ENCODE data around the gene CTCF.

Gene CTCF

GRCh38 chr16:67534431-67534830 lies 27.9 kb upstream of the CTCF start:
- no peak for DNase-seq

DNA sequence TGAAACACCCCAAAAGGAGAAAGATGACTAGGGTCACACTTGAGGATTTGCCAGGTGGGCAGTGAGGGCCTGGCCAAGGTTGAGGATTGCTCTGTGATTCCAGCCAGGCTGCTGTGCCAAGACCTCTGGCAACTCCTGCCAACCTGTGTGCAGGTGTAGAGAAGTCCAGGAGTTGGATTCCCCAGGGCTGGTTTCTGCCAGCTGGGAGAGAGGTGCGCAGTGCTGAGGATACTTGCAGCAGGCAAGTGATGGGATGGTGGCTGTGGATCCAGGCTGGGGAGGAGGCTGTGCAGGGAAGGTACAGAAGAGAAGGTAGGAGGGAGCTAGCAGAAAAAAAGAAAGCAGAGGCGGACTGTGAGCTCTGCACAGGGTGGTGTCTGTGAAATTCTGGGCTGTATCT lies 27.1 kb upstream of the CTCF start:
- no peak for DNase-seq

DNA sequence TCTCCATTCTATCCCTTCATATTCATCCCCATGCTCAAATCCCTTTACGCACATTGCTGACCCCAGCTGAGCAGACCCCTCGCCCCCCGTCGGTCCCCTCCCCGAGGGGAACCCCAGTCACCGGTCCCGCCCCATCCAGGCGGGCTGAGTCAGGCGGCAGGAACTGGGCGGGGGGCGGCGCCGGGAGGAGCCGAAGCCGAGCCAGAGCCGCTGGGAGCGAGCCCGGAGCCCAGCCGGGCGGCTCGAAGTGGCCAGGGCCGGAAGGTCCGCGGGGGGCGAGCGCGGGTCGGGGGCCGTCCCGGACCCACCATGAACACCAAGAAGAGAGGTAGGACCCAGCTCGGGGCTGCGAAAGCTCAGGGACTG lies 25.1 kb upstream of the CTCF start:
- peak; percentile 52 to 59 for DNase-seq

DNA sequence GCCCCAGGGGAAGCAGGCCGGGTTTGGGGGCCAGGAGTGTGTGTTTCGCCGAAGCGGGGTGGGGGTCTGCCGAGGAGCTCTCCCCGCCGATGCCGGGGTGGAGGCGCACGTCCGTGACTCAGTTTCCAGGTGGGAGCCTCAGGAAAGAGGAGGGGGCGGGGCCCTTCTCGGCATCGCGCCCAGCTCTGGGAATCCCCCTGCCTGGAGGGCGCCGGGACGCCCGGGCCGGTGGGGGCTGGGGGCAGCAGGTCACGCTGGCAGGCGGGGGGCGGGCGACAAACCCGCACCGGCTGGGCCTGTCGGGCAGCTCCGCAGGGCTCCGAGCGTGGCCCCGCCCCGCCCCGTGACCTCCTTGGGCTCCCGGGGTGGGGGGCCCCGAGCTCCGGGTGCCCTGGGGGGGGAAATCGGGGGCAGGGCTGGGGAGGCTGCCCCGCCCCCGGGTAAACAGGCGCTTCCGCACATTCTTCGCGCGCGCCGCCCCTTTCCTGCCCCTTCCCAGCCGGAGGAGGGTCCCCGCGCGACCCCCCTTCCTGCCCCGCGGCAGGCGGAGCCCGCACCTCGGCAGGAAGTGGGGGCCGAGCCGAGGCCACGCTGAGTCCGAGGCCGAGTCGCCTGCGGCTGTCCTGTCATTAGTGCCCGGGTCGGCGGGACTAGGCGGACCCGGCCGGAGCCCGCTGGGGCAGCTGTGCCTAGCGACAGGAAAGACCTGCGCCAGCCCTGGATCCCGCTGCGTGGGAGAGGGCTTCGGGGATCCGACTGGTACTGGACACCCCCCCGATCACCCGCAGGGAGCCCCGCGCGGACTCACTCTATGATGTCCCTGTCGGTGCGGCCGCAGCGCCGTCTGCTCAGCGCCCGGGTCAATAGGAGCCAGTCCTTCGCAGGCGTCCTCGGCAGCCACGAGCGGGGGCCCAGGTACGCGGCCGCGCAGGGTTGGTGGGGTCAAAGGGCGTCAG lies 24.4 kb upstream of the CTCF start:
- DNase-seq, result peak; percentile 53 to 69

DNA sequence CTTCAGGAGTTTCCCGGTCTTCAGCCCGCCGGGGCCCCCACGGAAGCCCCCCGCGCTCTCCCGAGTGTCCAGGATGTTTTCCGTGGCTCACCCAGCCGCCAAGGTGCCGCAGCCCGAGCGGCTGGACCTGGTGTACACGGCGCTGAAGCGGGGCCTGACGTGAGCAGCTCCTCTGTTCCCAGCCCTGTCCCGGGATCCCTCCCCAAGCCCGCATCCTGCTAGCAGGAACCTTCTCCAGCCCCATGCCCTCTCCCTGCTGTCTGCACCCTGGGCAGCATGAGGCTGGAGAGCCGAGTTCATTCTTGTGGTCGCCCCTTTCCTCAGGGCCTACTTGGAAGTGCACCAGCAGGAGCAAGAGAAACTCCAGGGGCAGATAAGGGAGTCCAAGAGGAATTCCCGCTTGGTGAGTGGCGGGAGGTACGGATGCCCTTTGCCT lies 23.6 kb upstream of the CTCF start:
- DNase-seq, result no peak

- DNase-seq, result no peak
Observed at GRCh38 chr16:67539271-67539670, 23.1 kb upstream of the CTCF start.

DNA sequence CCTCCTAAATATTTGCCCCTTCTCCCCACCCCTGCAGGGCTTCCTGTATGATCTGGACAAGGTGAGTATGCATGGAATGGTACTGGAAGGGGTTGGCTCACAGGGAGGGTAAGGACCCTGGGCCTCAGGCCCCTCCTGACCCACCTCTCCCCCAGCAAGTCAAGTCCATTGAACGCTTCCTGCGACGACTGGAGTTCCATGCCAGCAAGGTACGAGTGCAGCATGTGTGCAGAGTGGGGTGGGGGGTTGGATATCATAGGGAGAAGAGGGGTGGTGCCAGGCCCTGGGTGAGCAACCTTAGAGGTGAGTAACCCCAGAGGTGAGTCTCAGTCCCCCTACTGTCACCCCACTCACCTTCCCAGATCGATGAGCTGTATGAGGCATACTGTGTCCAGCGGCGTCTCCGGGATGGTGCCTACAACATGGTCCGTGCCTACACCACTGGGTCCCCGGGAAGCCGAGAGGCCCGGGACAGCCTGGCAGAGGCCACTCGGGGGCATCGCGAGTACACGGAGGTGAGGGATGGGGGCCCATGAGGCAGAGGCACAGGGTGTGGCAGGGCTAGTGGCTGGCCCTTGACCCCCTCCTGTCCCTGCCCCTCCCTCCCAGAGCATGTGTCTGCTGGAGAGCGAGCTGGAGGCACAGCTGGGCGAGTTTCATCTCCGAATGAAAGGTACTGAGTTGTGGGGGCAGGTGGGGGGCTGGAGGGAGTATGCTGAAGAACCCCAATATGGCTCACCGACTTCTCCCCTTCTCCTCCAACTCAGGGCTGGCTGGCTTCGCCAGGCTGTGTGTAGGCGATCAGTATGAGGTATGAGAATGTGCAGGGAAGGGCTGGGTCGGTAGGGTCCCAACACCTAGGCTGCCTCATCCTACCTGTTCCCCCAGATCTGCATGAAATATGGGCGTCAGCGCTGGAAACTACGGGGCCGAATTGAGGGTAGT lies 22.4 kb upstream of the CTCF start:
- no peak for DNase-seq

DNA sequence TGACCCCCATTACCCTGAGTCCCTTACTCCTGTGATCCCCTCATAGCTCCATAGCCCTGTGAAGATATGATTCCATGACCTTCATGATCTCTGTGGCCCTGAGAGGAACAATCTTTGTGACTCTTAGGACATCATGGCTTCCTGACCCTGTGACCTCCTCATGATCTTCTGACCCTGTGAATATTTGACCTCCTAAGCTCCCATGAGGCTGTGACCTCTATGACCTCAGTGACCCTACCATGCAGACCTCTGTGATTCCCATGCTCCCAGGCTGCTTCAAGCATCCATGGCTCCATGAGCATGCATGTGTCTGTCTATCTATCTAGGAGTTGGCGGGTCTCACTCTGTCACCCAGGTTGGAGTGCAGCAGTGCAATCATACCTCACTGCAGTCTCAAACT lies 21.6 kb upstream of the CTCF start:
- no peak for DNase-seq

DNA sequence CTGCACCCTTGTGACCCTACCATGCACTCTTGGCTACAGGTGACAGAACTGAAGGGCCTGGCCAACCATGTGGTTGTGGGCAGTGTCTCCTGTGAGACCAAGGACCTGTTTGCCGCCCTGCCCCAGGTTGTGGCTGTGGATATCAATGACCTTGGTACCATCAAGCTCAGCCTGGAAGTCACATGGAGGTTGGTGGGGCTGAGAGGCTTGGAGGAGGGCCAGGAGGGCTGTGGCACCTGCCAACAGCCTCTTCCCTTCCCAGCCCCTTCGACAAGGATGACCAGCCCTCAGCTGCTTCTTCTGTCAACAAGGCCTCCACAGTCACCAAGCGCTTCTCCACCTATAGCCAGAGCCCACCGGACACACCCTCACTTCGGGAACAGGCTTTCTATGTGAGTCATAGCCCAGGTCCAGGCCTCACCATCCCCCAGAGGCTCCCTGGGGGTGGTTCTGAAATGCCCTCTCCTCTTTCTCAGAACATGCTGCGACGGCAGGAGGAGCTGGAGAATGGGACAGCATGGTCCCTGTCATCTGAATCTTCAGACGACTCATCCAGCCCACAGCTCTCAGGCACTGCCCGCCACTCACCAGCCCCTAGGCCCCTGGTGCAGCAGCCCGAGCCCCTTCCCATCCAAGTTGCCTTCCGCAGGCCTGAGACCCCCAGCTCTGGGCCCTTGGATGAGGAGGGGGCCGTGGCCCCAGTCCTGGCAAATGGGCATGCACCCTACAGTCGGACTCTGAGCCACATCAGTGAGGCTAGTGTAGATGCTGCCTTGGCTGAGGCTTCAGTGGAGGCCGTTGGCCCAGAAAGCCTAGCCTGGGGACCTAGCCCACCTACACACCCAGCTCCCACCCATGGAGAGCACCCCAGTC lies 20.7 kb upstream of the CTCF start:
- no peak for DNase-seq

DNA sequence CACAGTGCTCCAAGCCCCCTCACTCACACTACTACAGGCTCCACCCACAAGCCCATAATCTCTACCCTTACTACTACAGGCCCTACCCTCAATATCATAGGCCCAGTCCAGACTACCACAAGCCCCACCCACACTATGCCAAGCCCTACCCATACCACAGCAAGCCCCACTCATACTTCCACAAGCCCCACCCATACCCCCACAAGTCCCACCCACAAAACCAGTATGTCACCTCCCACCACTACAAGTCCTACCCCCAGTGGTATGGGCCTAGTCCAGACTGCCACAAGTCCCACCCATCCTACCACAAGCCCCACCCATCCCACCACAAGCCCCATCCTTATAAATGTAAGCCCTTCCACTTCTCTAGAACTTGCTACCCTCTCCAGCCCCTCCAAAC lies 19.9 kb upstream of the CTCF start:
- peak; percentile 59 to 62 for DNase-seq

- DNase-seq, result no peak
Observed at GRCh38 chr16:67543036-67543435, 19.3 kb upstream of the CTCF start.

- DNase-seq, result no peak
Observed at GRCh38 chr16:67543582-67543981, 18.7 kb upstream of the CTCF start.

DNA sequence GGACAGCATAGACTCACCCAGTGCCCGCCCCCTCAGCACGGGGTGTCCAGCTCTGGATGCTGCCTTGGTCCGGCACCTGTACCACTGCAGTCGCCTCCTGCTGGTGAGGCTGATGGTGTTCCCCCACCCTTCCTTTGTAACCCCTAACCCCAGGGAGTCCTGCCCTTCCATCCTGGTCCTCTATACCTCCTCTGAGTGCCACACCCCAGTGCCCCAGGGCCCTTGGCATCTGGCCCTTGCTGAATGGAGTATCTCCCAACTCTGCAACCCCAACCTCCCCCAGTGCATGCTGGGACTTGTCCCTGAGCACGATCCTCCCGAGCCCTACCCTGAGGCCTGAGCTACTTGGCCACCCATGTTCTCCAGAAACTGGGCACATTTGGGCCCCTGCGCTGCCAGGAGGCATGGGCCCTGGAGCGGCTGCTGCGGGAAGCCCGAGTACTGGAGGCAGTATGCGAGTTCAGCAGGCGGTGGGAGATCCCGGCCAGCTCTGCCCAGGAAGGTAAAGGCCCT lies 17.9 kb upstream of the CTCF start:
- DNase-seq, result no peak

GRCh38 chr16:67544844-67545664 lies 17.3 kb upstream of the CTCF start:
- DNase-seq, result no peak

DNA sequence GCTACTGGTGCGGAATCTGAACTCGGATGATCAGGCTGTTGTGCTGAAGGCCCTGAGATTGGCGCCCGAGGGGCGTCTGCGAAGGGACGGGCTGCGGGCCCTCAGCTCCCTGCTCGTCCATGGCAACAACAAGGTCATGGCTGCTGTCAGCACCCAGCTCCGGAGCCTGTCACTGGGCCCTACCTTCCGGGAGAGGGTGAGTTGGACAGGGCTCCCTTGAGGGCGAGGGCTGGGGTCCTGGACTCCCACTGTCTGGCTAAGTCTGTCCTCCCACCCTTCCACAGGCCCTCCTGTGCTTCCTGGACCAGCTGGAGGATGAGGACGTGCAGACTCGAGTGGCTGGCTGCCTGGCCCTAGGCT lies 16.7 kb upstream of the CTCF start:
- DNase-seq, result no peak

DNA sequence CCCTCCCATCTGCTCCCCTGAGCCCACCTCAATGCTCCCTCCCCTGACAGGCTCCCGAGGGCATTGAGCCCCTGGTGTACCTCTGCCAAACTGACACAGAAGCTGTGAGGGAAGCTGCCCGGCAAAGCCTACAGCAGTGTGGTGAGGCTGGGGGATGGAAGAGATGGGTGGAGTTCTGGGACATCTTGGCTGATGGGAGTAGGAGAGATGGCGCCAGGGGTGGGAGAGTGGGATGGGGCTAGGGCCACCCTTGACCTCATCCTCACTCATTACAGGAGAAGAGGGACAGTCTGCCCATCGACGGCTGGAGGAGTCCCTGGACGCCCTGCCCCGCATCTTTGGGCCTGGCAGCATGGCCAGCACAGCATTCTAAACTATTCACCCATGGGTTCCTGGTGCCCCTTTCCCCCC lies 16.2 kb upstream of the CTCF start:
- no peak for DNase-seq

GRCh38 chr16:67546761-67547422 lies 15.4 kb upstream of the CTCF start:
- peak; percentile 70 to 71 for DNase-seq

DNA sequence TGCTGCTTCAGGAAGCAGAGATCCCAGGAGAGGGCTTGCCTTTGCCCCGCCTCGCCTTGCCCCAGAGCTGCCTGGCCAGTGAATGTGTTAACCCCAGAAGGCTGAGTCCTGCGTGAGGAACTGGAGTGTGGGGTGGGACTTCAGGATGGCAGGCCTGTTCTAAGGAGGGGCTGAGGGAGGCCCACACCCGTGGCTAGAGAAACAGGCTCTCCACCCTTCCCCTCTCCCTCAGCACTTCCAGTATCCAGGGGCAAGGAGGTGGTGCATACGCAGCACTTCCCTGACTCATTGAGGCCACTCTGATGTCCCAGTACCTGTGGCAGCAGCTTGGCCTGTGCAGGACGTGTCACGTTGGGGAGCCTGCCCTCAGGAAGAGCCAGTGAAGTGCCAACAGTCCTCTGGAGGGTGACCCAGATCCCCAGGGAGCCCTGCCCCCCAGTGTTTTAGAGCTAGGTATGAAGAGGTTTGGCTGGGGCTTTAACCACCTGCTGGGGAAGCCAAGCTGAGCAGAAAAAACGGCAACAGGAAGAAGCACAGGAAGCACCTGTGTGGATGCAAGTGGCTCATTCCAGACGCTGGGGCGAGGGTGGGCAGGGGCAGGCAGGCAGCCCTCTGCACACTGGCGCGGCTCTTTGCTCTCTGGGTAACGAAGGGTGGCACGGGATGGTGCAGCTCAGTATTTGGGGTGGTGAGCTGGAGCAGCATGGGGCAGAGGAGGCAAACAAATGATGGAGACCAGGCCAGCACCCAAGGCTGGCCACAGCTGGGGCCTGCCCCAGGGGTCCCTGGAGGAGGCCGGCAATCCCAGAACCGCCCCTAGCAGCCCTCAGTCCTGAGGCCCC lies 14.7 kb upstream of the CTCF start:
- peak in 1 of 2 donors; percentile 34 for DNase-seq

DNA sequence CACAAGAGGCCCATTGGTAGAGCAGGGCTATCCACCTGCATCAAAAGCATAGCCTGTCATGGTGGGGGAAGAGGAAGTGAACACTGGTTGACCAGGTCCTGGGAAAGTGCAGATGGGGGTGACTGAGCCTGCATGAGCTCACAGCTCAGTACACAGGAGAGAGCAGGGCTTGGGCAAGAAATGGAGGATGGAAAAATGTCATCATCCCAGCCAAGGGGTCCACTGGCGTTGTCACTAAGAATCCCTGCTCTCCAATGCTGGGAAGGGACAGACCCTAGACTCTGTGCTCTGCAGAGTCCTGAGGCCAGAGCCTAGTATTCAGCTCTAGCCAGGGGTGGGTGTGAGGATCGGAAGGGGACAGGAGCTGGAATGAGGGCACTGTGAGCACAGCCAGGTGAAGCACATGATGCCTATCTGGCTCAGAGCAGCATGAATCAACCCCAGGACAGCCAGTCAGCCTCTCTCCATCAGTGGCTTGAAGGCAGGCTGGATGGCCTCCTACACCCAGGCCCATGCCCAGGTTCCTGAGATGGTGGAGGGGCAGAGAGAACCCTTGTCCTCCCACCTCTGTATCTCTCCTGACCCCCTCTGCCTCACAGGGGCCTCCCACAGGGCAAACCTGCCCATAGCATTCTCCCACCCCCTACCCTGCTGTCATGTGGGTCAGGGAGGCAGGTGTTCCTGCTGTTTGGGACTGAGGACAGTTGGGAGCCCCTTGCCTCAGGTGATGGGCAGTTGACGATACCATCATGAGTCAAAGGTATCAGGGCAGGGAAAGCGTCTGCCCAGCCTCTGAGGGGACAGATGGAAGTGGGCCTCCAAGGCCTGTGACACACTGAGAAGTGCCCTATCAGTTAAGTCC lies 13.8 kb upstream of the CTCF start:
- DNase-seq, result no peak

All from activated CD4-positive, alpha-beta T cell treated with anti-CD3 and anti-CD28 coated beads for 4 hours (primary cell).